ENCODE measurements around the gene TSPAN18.

GRCh38 chr11:44959064-44959463, 232.3 kb downstream of the TSPAN18 start:
- TF ChIP-seq POLR2A (IDR thresholded peaks at IDR 0.05), result no peak
- no peak for TF ChIP-seq CTCF (IDR thresholded peaks at IDR 0.05)

All from breast epithelium (tissue), 3 donors.